IMR-90 (cell line): ENCODE results near the gene SART1. TPM values are rescaled to one million over a fixed set of nuclear protein-coding genes. Genes with fewer than 3 reads are reported as not detected.
"Not testable (repeated sequence)": the region's sequence is repeated elsewhere in the genome, so short reads cannot be mapped to it uniquely, and the experiment has no call there.

Source experiments
- ATAC-seq: fragments of 200-7000 bp; cut with Tn5 transposase; 2 replicates; pipeline ENCODE4 v1.9.1; 2020; ENCODE audit warnings: low read depth, mild to moderate bottlenecking, moderate library complexity
- BruUV-seq: library from RNA; stranded (reverse); fragments of 400-500 nt; replicated peaks from 2 replicates; lab custom pipeline; 2021; lab: Mats Ljungman, UMichigan
- CTCF ChIA-PET: fragments of 300-600 bp; formaldehyde crosslinking; extraction: SDS; loops from one replicate; lab custom pipeline; 2021; ENCODE audit warnings: antibody characterized with exemption; lab: Yijun Ruan, JAX
- POLR2A ChIA-PET: fragments of 300-600 bp; sonication (Branson Sonifier 250); formaldehyde crosslinking; loops from one replicate; lab custom pipeline; 2022; ENCODE audit warnings: antibody characterized with exemption; ENCODE audit not compliant: unreplicated experiment; lab: Charles Lee
- DNase-seq: peaks from one replicate; pipeline ENCODE4 v3.0.0; 2013
- H2AFZ ChIP-seq: replicated peaks from 2 replicates; pipeline ENCODE3; 2013; ENCODE audit warnings: low read length, mild to moderate bottlenecking; ENCODE audit not compliant: poor library complexity
- H2AK5ac ChIP-seq: 2 replicates; pipeline ENCODE4 v1.6.1; 2013; ENCODE audit warnings: low read depth, low read length, inconsistent platforms
- H2AK9ac ChIP-seq: replicated peaks from 2 replicates; pipeline ENCODE3; 2013; ENCODE audit warnings: mild to moderate bottlenecking, low read depth, low read length, moderate library complexity; ENCODE audit not compliant: poor library complexity
- H2BK120ac ChIP-seq: 2 replicates; pipeline ENCODE4 v1.6.1; 2013; ENCODE audit warnings: low read depth, low read length, inconsistent platforms
- H2BK15ac ChIP-seq: 3 replicates; pipeline ENCODE4 v1.6.1; 2013; ENCODE audit warnings: low read depth, low read length, inconsistent platforms
- H2BK20ac ChIP-seq: 2 replicates; pipeline ENCODE4 v1.6.1; 2013; ENCODE audit warnings: low read depth, mild to moderate bottlenecking, inconsistent platforms, low read length, moderate library complexity
- H2BK5ac ChIP-seq: 2 replicates; pipeline ENCODE4 v1.6.1; 2013; ENCODE audit warnings: mild to moderate bottlenecking, low read depth, low read length, inconsistent platforms; ENCODE audit not compliant: poor library complexity, severe bottlenecking
- H3K14ac ChIP-seq: replicated peaks from 2 replicates; pipeline ENCODE4 v1.6.1; 2013; ENCODE audit warnings: low read depth, low read length, inconsistent platforms
- H3K18ac ChIP-seq: 2 replicates; pipeline ENCODE4 v1.6.1; 2013; ENCODE audit warnings: low read depth, low read length, control low read depth
- H3K23ac ChIP-seq: 2 replicates; pipeline ENCODE4 v1.6.1; 2013; ENCODE audit warnings: low read depth, low read length, inconsistent platforms
- H3K27ac ChIP-seq: 2 replicates; pipeline ENCODE4 v1.5.1; 2013; ENCODE audit warnings: mild to moderate bottlenecking, control low read depth, low read length; ENCODE audit not compliant: insufficient read depth
- H3K27me3 ChIP-seq: 2 replicates; pipeline ENCODE4 v1.6.1; 2013; ENCODE audit warnings: low read length; ENCODE audit not compliant: control insufficient read depth, insufficient read depth
- H3K36me3 ChIP-seq: 2 replicates; pipeline ENCODE4 v1.6.1; 2013; ENCODE audit warnings: low read length, mixed read lengths; ENCODE audit not compliant: control insufficient read depth, insufficient read depth
- H3K4ac ChIP-seq: 2 replicates; pipeline ENCODE4 v1.6.1; 2013; ENCODE audit warnings: low read depth, low read length, inconsistent platforms
- H3K4me1 ChIP-seq: 2 replicates; pipeline ENCODE4 v1.6.1; 2013; ENCODE audit warnings: low read length, mixed read lengths; ENCODE audit not compliant: control insufficient read depth, insufficient read depth
- H3K4me2 ChIP-seq: 2 replicates; pipeline ENCODE4 v1.6.1; 2013; ENCODE audit warnings: low read depth, mild to moderate bottlenecking, control low read depth, low read length, moderate library complexity
- H3K4me3 ChIP-seq: 2 replicates; pipeline ENCODE4 v1.5.1; 2013; ENCODE audit warnings: low read depth, mild to moderate bottlenecking, control low read depth, low read length, moderate library complexity; ENCODE audit not compliant: insufficient read depth
- H3K56ac ChIP-seq: 2 replicates; pipeline ENCODE4 v1.6.1; 2013; ENCODE audit warnings: low read length, inconsistent platforms; ENCODE audit not compliant: insufficient read depth; ENCODE audit errors: extremely low read depth
- H3K79me1 ChIP-seq, 2 experiments: 2 replicates each; pipeline ENCODE4 v1.6.1; 2013; ENCODE audit warnings: low read length in 2 of 2, inconsistent platforms in 1 of 2, low read depth in 1 of 2
- H3K9ac ChIP-seq: 2 replicates; pipeline ENCODE4 v1.6.1; 2013; ENCODE audit warnings: low read depth, low read length, control low read depth
- H3K9me1 ChIP-seq: 2 replicates; pipeline ENCODE4 v1.6.1; 2013; ENCODE audit warnings: low read length, inconsistent platforms; ENCODE audit not compliant: insufficient read depth
- H3K9me3 ChIP-seq: 2 replicates; pipeline ENCODE4 v1.6.1; 2013; ENCODE audit warnings: low read length; ENCODE audit not compliant: control insufficient read depth, insufficient read depth
- H4K20me1 ChIP-seq: 2 replicates; pipeline ENCODE4 v1.6.1; 2013; ENCODE audit warnings: low read length, inconsistent platforms; ENCODE audit not compliant: insufficient read depth
- H4K5ac ChIP-seq: 2 replicates; pipeline ENCODE4 v1.6.1; 2013; ENCODE audit warnings: mild to moderate bottlenecking, low read depth, low read length, control low read depth
- H4K8ac ChIP-seq, 2 experiments: 2 replicates each; pipeline ENCODE4 v1.6.1; 2013; ENCODE audit warnings: low read depth in 2 of 2, low read length in 2 of 2, control low read depth in 1 of 2, inconsistent platforms in 1 of 2
- H4K91ac ChIP-seq: 2 replicates; pipeline ENCODE4 v1.6.1; 2013; ENCODE audit warnings: low read depth, low read length, inconsistent platforms; ENCODE audit not compliant: insufficient read depth
- WGBS, 2 experiments: methylation state at CpG; one replicate each; pipeline versions ENCODE4 v1.1.5 to v1.1.7; 2013; ENCODE audit warnings: missing lambda C conversion rate in 2 of 2; ENCODE audit not compliant: insufficient read length in 1 of 2; ENCODE audit errors: extremely low coverage in 2 of 2; 5-methylcytosine and 5-hydroxymethylcytosine counted together
- dilution Hi-C: fragments of 300-500 bp; cut with HindIII; formaldehyde crosslinking; loops from one replicate; pipeline ENCODE4 v1.14.3; 2018; ENCODE audit warnings: low sequenced_read_pairs; ENCODE audit not compliant: unreplicated experiment
- in situ Hi-C: fragments of 300-500 bp; cut with MboI; formaldehyde crosslinking; loops from 3 replicates; pipeline ENCODE4 v1.14.3; 2019; ENCODE audit warnings: low sequenced_read_pairs, inconsistent platforms, mixed read lengths
- intact Hi-C: fragments of 100-400 bp; cut with micrococcal nuclease; formaldehyde crosslinking; loops from 2 replicates; pipeline ENCODE4 v1.10.0; 2022
- polyA plus RNA-seq, 3 experiments: library from polyadenylated mRNA; depleted of rRNA; stranded (reverse); fragments of >200 nt; gene quantifications; 2 replicates each; pipeline ENCODE4 v1.2.3, GENCODE V29; 2012; ENCODE audit warnings: low replicate concordance in 1 of 3
- total RNA-seq: library from RNA; depleted of rRNA; stranded (reverse); fragments of >200 nt; gene quantifications from 2 replicates; pipeline ENCODE4 v1.2.3, GENCODE V29; 2012

SART1 gene
- total and polyA plus RNA-seq, 2 of the 4 experiments (the other 2 are of a cell fraction) = 25.5 to 43.5 TPM

DNA sequence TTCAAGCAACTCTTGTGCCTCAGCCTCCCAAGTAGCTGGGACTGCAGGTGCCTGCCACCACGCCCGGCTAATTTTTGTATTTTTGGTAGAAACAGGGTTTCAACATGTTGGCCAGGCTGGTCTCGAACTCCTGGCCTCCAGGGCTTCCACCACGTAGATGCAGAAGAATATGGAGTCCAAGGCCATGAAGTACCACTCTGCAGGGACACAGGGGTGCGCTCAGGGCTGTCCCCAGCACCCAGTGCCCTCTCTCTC, 61.6 kb downstream of the SART1 start:
- H2BK5ac ChIP-seq, H3K36me3 ChIP-seq, H3K56ac ChIP-seq, H3K27ac ChIP-seq, H4K5ac ChIP-seq, H2BK20ac ChIP-seq, H3K14ac ChIP-seq, H3K9ac ChIP-seq, H3K27me3 ChIP-seq, ATAC-seq, in situ Hi-C loops, BruUV-seq, POLR2A ChIA-PET, H3K9me1 ChIP-seq, H2AFZ ChIP-seq, H2AK9ac ChIP-seq, H3K4ac ChIP-seq, H2BK15ac ChIP-seq, intact Hi-C loops, H4K20me1 ChIP-seq, H3K4me3 ChIP-seq, dilution Hi-C loops, H4K91ac ChIP-seq, H3K4me1 ChIP-seq, H2AK5ac ChIP-seq, H3K23ac ChIP-seq, H3K4me2 ChIP-seq, H3K79me1 ChIP-seq, H2BK120ac ChIP-seq, DNase-seq, H4K8ac ChIP-seq, H3K18ac ChIP-seq, H3K9me3 ChIP-seq: not testable (repeated sequence)
- CTCF ChIA-PET = interaction anchor here (1.4 to 1.8 kb wide), 3 partner anchors 13 to 29 kb away, joined by 4 to 5 read pairs (median 4); partner anchors contain the start of gene SF3B2
- 71% methylated on average over 4 of the region's 5 CpGs; no CpG with 5 or more reads in 1 of the 2 experiments for WGBS, 2 experiments
